ENCODE results near the gene THADA.

Gene THADA

DNA sequence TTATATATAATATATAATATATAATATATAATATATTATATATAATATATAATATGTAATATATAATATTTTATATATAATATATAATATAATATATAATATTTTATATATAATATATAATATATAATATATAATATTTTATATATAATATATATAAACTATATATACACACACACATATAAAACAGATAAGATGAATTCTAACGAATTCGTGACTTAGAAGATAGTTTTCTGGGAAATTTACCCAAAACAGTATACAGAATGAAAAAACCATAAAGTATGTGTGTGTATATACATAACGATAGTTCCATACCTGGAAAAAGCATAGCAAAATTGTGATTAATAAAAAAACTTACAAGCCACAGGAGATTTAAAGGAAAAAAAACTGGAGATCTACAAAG, 80.6 kb downstream of the THADA start:
- no CpG with 5 or more reads among the region's 3 CpGs for WGBS (ENCODE audit: insufficient coverage)
- ChIA-PET POLR2A (no interaction called here), CTCF (no interaction called here)
- H3K4me3 ChIP-seq (ENCODE audit: control insufficient read depth in 1 of 7, extremely low read depth in 1 of 7, insufficient read depth in 4 of 7, low read depth in 2 of 7, low read length in 6 of 7) = no peak overlapping the region
- no peaks in the 10 kb centered on the region for H3K27me3 ChIP-seq (replicated peaks in 2 of 5; ENCODE audit: control insufficient read depth in 4 of 5, insufficient read depth in 5 of 5, low read length in 4 of 5)
- no peaks in the 10 kb centered on the region for H3K9me3 ChIP-seq (ENCODE audit: control extremely low read depth in 1 of 5, control insufficient read depth in 4 of 5, insufficient read depth in 2 of 5, low read depth in 1 of 5, low read length in 4 of 5)
- peaks cover 4 to 42% (median 22%) of the 10 kb centered on the region in 4 experiments for H3K4me1 ChIP-seq (ENCODE audit: control extremely low read depth in 1 of 4, control insufficient read depth in 4 of 4, insufficient read depth in 4 of 4, low read length in 3 of 4)
- H3K36me3 ChIP-seq (ENCODE audit: control insufficient read depth in 4 of 4, insufficient read depth in 4 of 4, low read length in 3 of 4) = peaks cover 4 to 12% (median 7%) of the 10 kb centered on the region in 4 experiments
- no peak overlapping the region for H3K27ac ChIP-seq (ENCODE audit: insufficient read depth in 1 of 2, low read depth in 1 of 2, low read length in 2 of 2, poor library complexity in 1 of 2, severe bottlenecking in 2 of 2)
- DNase-seq = no peak

DNA sequence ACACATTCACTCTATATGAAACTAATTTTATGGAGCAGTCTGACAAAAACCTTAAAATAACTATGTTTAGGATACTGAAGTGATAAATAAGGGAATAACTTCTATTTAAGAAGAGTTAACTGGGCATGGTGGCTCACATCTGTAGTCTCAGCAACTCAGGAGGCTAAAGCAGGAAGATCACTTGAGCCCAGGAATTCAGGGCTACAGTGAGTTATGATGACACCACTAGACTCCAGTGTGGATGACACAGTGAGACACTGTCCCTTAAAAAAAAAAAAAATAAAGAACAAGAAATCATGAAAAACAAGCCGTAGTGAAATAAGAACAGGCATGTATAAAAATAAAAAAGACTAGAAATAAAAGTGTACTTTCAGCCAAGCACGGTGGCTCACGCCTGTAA, 82.0 kb downstream of the THADA start:
- no peak overlapping the region for H3K4me3 ChIP-seq (ENCODE audit: control insufficient read depth in 1 of 7, extremely low read depth in 1 of 7, insufficient read depth in 4 of 7, low read depth in 2 of 7, low read length in 6 of 7)
- no peak for DNase-seq
- CTCF ChIA-PET = no interaction called here
- POLR2A ChIA-PET = no interaction called here
- H3K36me3 ChIP-seq (ENCODE audit: control insufficient read depth in 4 of 4, insufficient read depth in 4 of 4, low read length in 3 of 4) = peaks cover 4 to 12% (median 7%) of the 10 kb centered on the region in 4 experiments
- no peaks in the 10 kb centered on the region for H3K27me3 ChIP-seq (replicated peaks in 2 of 5; ENCODE audit: control insufficient read depth in 4 of 5, insufficient read depth in 5 of 5, low read length in 4 of 5)
- H3K4me1 ChIP-seq (ENCODE audit: control extremely low read depth in 1 of 4, control insufficient read depth in 4 of 4, insufficient read depth in 4 of 4, low read length in 3 of 4) = peaks cover 0 to 29% (median 11%) of the 10 kb centered on the region in 4 experiments
- WGBS (ENCODE audit: insufficient coverage) = no CpG with 5 or more reads among the region's 3 CpGs
- H3K9me3 ChIP-seq (ENCODE audit: control extremely low read depth in 1 of 5, control insufficient read depth in 4 of 5, insufficient read depth in 2 of 5, low read depth in 1 of 5, low read length in 4 of 5) = no peaks in the 10 kb centered on the region
- H3K27ac ChIP-seq (ENCODE audit: insufficient read depth in 1 of 2, low read depth in 1 of 2, low read length in 2 of 2, poor library complexity in 1 of 2, severe bottlenecking in 2 of 2) = no peak overlapping the region

DNA sequence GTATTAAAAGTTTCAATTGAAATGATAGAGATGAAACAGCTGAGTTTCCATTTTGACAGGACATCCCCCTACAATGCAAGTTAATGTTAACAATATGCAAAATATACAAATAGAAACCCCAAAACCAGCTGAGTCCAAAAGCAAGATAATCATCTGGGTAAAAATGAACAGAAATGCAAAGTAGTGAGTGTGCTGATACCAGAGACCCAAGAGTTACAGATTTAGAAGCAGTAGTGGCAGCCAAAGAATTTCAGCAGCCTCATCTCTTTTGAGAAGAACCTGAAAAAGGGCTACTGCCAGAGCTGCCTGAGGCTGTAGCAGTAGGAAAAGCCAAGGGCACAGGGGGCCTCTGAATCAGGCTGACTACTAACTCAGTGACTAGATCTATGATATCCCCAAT, 82.6 kb downstream of the THADA start:
- Histone ChIP-seq H3K4me3 (ENCODE audit: control insufficient read depth in 1 of 7, extremely low read depth in 1 of 7, insufficient read depth in 4 of 7, low read depth in 2 of 7, low read length in 6 of 7) (no peak overlapping the region), H3K36me3 (ENCODE audit: control insufficient read depth in 4 of 4, insufficient read depth in 4 of 4, low read length in 3 of 4) (peaks cover 6 to 16% (median 8%) of the 10 kb centered on the region in 4 experiments), H3K27me3 (replicated peaks in 2 of 5; ENCODE audit: control insufficient read depth in 4 of 5, insufficient read depth in 5 of 5, low read length in 4 of 5) (no peaks in the 10 kb centered on the region), H3K27ac (ENCODE audit: insufficient read depth in 1 of 2, low read depth in 1 of 2, low read length in 2 of 2, poor library complexity in 1 of 2, severe bottlenecking in 2 of 2) (no peak overlapping the region), H3K4me1 (ENCODE audit: control extremely low read depth in 1 of 4, control insufficient read depth in 4 of 4, insufficient read depth in 4 of 4, low read length in 3 of 4) (peaks cover 0 to 25% (median 10%) of the 10 kb centered on the region in 4 experiments), H3K9me3 (ENCODE audit: control extremely low read depth in 1 of 5, control insufficient read depth in 4 of 5, insufficient read depth in 2 of 5, low read depth in 1 of 5, low read length in 4 of 5) (no peaks in the 10 kb centered on the region)
- no peak for DNase-seq
- POLR2A ChIA-PET = no interaction called here
- CTCF ChIA-PET = interaction anchor here (0.8 to 1.0 kb wide), 2 partner anchors 300 to 691 kb away, joined by 3 read pairs; no protein-coding TSS in a partner anchor

DNA sequence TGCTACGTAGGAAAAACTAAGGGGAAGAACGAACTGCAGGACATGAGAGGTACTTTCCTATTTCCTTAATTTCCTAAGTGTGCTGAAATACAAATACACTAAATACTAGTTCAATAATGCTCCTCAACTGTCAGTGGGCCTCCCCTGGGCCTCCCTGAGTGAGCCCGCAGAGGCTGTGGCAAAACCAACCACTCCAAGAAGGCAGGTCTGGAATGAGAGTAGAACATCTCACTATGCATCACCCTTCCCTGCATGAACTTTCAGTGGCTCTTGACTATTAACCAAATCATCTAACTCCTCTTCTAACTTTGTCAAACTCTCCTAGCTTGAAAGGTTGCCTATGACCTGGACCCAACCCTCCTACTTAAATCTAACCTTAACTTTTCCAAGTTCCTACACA, 84.6 kb downstream of the THADA start:
- Histone ChIP-seq H3K4me1 (ENCODE audit: control extremely low read depth in 1 of 4, control insufficient read depth in 4 of 4, insufficient read depth in 4 of 4, low read length in 3 of 4) (peaks cover 0 to 6% (median under 1%) of the 10 kb centered on the region in 4 experiments), H3K27ac (ENCODE audit: insufficient read depth in 1 of 2, low read depth in 1 of 2, low read length in 2 of 2, poor library complexity in 1 of 2, severe bottlenecking in 2 of 2) (no peak overlapping the region), H3K4me3 (ENCODE audit: control insufficient read depth in 1 of 7, extremely low read depth in 1 of 7, insufficient read depth in 4 of 7, low read depth in 2 of 7, low read length in 6 of 7) (no peak overlapping the region), H3K27me3 (replicated peaks in 2 of 5; ENCODE audit: control insufficient read depth in 4 of 5, insufficient read depth in 5 of 5, low read length in 4 of 5) (no peaks in the 10 kb centered on the region), H3K9me3 (ENCODE audit: control extremely low read depth in 1 of 5, control insufficient read depth in 4 of 5, insufficient read depth in 2 of 5, low read depth in 1 of 5, low read length in 4 of 5) (no peaks in the 10 kb centered on the region), H3K36me3 (ENCODE audit: control insufficient read depth in 4 of 4, insufficient read depth in 4 of 4, low read length in 3 of 4) (peaks cover 6 to 25% (median 13%) of the 10 kb centered on the region in 4 experiments)
- CTCF ChIA-PET = interaction anchor here (1.2 kb wide), 1 partner anchor 333 kb away, joined by 3 read pairs; no protein-coding TSS in a partner anchor
- no peak for DNase-seq
- POLR2A ChIA-PET = no interaction called here
- 100% methylated on average over 3 of the region's 3 CpGs for WGBS (ENCODE audit: insufficient coverage)

DNA sequence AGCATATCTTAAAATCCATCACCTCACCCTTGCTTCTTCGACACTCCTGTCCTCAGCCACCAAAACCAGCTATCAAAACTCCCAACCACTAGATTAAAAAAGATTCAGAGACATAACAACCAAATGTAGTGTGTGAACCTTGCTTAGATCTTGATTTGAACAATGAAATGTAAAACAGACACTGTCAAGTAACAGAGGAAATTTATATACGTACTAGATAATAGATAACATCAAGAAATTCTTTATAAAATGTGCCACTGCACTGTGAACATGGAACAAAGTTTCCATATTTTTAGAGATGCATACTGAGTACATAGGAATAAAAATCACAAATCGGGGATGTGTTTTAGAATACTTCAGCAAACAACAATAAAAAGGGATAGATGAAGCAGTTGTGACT, 86.0 kb downstream of the THADA start:
- no CpG with 5 or more reads among the region's 3 CpGs for WGBS (ENCODE audit: insufficient coverage)
- CTCF ChIA-PET = interaction anchor here (0.7 kb wide), 1 partner anchor 280 kb away, joined by 3 read pairs; no protein-coding TSS in a partner anchor

DNA sequence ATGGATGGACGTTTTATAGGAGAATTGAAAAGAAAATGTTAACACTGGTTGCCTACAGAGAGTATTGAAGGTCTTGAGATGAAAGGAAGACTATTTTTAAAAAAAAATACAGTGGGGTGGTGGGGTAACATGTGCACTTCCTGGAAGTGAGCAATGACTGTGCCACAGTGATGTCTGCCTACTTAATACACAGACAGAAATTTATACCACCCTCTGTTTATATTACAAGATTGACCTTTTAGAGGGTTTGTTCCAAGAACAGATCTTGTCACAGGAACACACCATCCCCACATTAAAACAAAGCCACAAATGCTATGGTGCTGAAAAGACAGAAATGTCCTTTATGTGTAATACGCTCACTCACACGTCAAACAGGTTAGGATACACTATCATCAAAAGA, 87.6 kb downstream of the THADA start:
- no peaks in the 10 kb centered on the region for H3K4me1 ChIP-seq (ENCODE audit: control extremely low read depth in 1 of 4, control insufficient read depth in 4 of 4, insufficient read depth in 4 of 4, low read length in 3 of 4)
- H3K9me3 ChIP-seq (ENCODE audit: control extremely low read depth in 1 of 5, control insufficient read depth in 4 of 5, insufficient read depth in 2 of 5, low read depth in 1 of 5, low read length in 4 of 5) = no peaks in the 10 kb centered on the region
- H3K27me3 ChIP-seq (replicated peaks in 2 of 5; ENCODE audit: control insufficient read depth in 4 of 5, insufficient read depth in 5 of 5, low read length in 4 of 5) = no peaks in the 10 kb centered on the region
- H3K4me3 ChIP-seq (ENCODE audit: control insufficient read depth in 1 of 7, extremely low read depth in 1 of 7, insufficient read depth in 4 of 7, low read depth in 2 of 7, low read length in 6 of 7) = no peak overlapping the region
- WGBS (ENCODE audit: insufficient coverage) = 100% methylated on average over 1 of the region's 3 CpGs
- no peak overlapping the region for H3K27ac ChIP-seq (ENCODE audit: insufficient read depth in 1 of 2, low read depth in 1 of 2, low read length in 2 of 2, poor library complexity in 1 of 2, severe bottlenecking in 2 of 2)
- ChIA-PET POLR2A (no interaction called here), CTCF (interaction anchor here (1.2 kb wide), 1 partner anchor 13 kb away, joined by 3 read pairs; no protein-coding TSS in a partner anchor)
- no peak for DNase-seq
- peaks cover 10 to 33% (median 22%) of the 10 kb centered on the region in 4 experiments for H3K36me3 ChIP-seq (ENCODE audit: control insufficient read depth in 4 of 4, insufficient read depth in 4 of 4, low read length in 3 of 4)

More for the DNA sequence above, 86.0 kb downstream of the THADA start:
- Histone ChIP-seq H3K27ac (ENCODE audit: insufficient read depth in 1 of 2, low read depth in 1 of 2, low read length in 2 of 2, poor library complexity in 1 of 2, severe bottlenecking in 2 of 2) (no peak overlapping the region), H3K4me1 (ENCODE audit: control extremely low read depth in 1 of 4, control insufficient read depth in 4 of 4, insufficient read depth in 4 of 4, low read length in 3 of 4) (no peaks in the 10 kb centered on the region), H3K36me3 (ENCODE audit: control insufficient read depth in 4 of 4, insufficient read depth in 4 of 4, low read length in 3 of 4) (peaks cover 6 to 27% (median 17%) of the 10 kb centered on the region in 4 experiments), H3K9me3 (ENCODE audit: control extremely low read depth in 1 of 5, control insufficient read depth in 4 of 5, insufficient read depth in 2 of 5, low read depth in 1 of 5, low read length in 4 of 5) (no peaks in the 10 kb centered on the region), H3K4me3 (ENCODE audit: control insufficient read depth in 1 of 7, extremely low read depth in 1 of 7, insufficient read depth in 4 of 7, low read depth in 2 of 7, low read length in 6 of 7) (no peak overlapping the region), H3K27me3 (replicated peaks in 2 of 5; ENCODE audit: control insufficient read depth in 4 of 5, insufficient read depth in 5 of 5, low read length in 4 of 5) (no peaks in the 10 kb centered on the region)
- POLR2A ChIA-PET = no interaction called here
- DNase-seq = no peak

DNA sequence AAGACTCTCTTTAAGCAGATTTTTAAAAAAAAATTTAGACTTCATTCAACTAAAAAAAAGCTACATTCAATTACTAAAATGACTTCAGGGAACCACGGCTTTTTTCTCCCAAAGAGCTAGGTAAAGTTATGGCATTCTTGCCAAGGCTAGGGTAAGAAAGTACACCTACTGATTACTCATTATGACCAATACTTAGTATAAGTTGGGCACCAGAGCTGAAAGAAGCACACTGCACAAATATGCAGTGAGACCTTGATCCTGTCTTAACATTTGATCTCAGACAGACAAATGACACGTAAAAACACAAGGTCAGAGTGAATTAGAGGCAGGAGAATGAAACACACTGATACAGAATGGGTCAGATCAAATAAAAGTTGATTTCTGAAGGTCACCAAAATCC, 88.7 kb downstream of the THADA start:
- Histone ChIP-seq H3K9me3 (ENCODE audit: control extremely low read depth in 1 of 5, control insufficient read depth in 4 of 5, insufficient read depth in 2 of 5, low read depth in 1 of 5, low read length in 4 of 5) (no peaks in the 10 kb centered on the region), H3K36me3 (ENCODE audit: control insufficient read depth in 4 of 4, insufficient read depth in 4 of 4, low read length in 3 of 4) (peaks cover 8 to 30% (median 20%) of the 10 kb centered on the region in 4 experiments), H3K4me3 (ENCODE audit: control insufficient read depth in 1 of 7, extremely low read depth in 1 of 7, insufficient read depth in 4 of 7, low read depth in 2 of 7, low read length in 6 of 7) (no peak overlapping the region), H3K4me1 (ENCODE audit: control extremely low read depth in 1 of 4, control insufficient read depth in 4 of 4, insufficient read depth in 4 of 4, low read length in 3 of 4) (no peaks in the 10 kb centered on the region), H3K27ac (ENCODE audit: insufficient read depth in 1 of 2, low read depth in 1 of 2, low read length in 2 of 2, poor library complexity in 1 of 2, severe bottlenecking in 2 of 2) (no peak overlapping the region), H3K27me3 (replicated peaks in 2 of 5; ENCODE audit: control insufficient read depth in 4 of 5, insufficient read depth in 5 of 5, low read length in 4 of 5) (no peaks in the 10 kb centered on the region)
- ChIA-PET CTCF (interaction anchor here (0.6 kb wide), 1 partner anchor 678 kb away, joined by 3 read pairs; no protein-coding TSS in a partner anchor), POLR2A (no interaction called here)
- WGBS (ENCODE audit: insufficient coverage) = no CpG with 5 or more reads among the region's 2 CpGs
- no peak for DNase-seq

Data from common myeloid progenitor, CD34-positive (primary cell).